Raji (cell line): Measurements from ENCODE around the gene GCM1.

Source experiments
- POLR2A ChIP-seq: IDR thresholded peaks from 2 replicates; pipeline ENCODE4 v1.6.1; 2011; ENCODE audit warnings: low read depth, low read length, control low read depth; ENCODE audit not compliant: insufficient read depth

GCM1 gene

GRCh38 chr6:53148684-53149083, at the start of gene GCM1:
TSS of gene GCM1 (minus strand) at chr6:53148841. CDS start at chr6:53145632, 3,209 bp downstream.
- no peak for TF ChIP-seq POLR2A

GRCh38 chr6:53197553-53197952, 48.9 kb upstream of the GCM1 start:
- no peak for TF ChIP-seq POLR2A

GRCh38 chr6:53195048-53195447, 46.4 kb upstream of the GCM1 start:
- TF ChIP-seq POLR2A = no peak

- TF ChIP-seq POLR2A = no peak
These were observed 44.1 kb upstream of the GCM1 start for GRCh38 chr6:53192682-53193188.

- TF ChIP-seq POLR2A = no peak
These were observed 40.9 kb upstream of the GCM1 start for GRCh38 chr6:53189554-53189953.

GRCh38 chr6:53188833-53189232, 40.2 kb upstream of the GCM1 start:
- no peak for TF ChIP-seq POLR2A

- TF ChIP-seq POLR2A = no peak
These were observed 32.0 kb upstream of the GCM1 start for GRCh38 chr6:53180678-53181077.

- TF ChIP-seq POLR2A = no peak
These were observed 31.5 kb upstream of the GCM1 start for GRCh38 chr6:53179961-53180651.

- no peak for TF ChIP-seq POLR2A
These were observed 30.3 kb upstream of the GCM1 start for GRCh38 chr6:53178837-53179432.

- no peak for TF ChIP-seq POLR2A
These were observed 26.4 kb upstream of the GCM1 start for GRCh38 chr6:53175027-53175426.

- no peak for TF ChIP-seq POLR2A
These were observed 23.8 kb upstream of the GCM1 start for GRCh38 chr6:53172468-53172803.

- no peak for TF ChIP-seq POLR2A
These were observed 23.2 kb upstream of the GCM1 start for GRCh38 chr6:53171605-53172467.

- TF ChIP-seq POLR2A = no peak
These were observed 20.1 kb upstream of the GCM1 start for GRCh38 chr6:53168516-53169267.

- TF ChIP-seq POLR2A = no peak
These were observed 16.7 kb upstream of the GCM1 start for GRCh38 chr6:53165293-53165692.

- no peak for TF ChIP-seq POLR2A
These were observed 14.0 kb upstream of the GCM1 start for GRCh38 chr6:53162606-53163005.
